ENCODE results near the gene CDT1. TPM values are rescaled to one million over a fixed set of nuclear protein-coding genes. Genes with fewer than 3 reads are reported as not detected.

The CDT1 gene
- polyA plus RNA-seq, 1 experiment = 2.4 TPM

DNA sequence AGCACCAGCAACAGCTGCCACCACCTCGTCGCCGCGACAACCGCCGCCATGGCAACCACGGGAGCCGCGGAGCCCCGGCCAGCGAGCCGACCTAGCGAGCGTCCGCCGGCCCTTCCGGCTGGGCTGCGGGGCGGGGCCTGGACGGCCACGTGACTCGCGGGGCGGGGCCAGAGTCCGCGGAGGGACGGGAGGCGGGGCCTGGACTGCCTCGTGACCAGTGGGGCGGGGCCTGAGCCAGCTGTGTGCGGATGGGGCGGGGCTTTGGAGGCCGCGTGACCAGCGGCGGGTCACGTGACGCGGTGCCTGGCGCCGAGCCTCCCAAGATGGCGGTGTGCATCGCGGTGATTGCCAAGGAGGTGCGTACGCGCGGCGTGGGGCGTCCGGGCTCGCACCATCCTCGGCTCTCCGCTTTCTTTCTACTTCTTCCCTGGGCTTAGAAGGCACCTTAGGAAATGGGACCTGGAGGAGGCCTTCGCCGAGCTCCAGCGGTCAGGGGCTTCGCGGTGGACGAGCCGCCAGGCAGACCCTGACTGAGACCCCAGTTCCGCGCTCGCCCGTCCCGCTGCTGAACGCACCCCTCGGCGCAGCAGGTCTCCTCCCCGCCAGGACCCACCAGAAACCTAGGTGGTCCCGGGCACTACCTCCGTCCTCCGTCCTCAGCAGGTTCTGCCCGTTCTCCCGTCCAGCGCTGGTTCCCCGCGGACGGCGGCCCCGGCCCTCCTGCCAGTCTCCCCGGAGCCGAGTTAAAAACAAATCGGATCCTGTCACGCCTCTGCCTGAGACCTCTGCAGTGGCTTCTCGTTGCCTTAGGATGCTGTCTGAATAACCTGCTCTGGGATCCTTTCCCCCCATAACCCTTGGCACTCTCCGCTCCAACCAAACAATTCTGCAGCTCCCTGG is 53.5 kb downstream of the CDT1 start, which contains the start of the genes GALNS and TRAPPC2L:
GALNS (minus strand) TSS at position 120 of the 900 bp plus-strand sequence; CDS start at position 50, 70 bp downstream.
TRAPPC2L (plus strand) TSS at position 300 of the 900 bp plus-strand sequence; CDS start at position 324, 24 bp downstream.
- peaks cover 11% of the 10 kb centered on the region for H3K36me3 ChIP-seq (ENCODE audit: control insufficient read depth, insufficient read depth, low read length)
- POLR2A ChIA-PET = no interaction called here
- DNase-seq (ENCODE audit: low read depth) = peak; percentile 46
- TF ChIP-seq CTCF (IDR thresholded peaks at IDR 0.05; ENCODE audit: insufficient read depth, low read depth, low read length) = no peak
- H3K27me3 ChIP-seq (ENCODE audit: control insufficient read depth, insufficient read depth, low read length) = no peaks in the 10 kb centered on the region
- CTCF ChIA-PET = interaction anchor here (0.6 to 2.6 kb wide), 18 partner anchors 9 to 311 kb away, joined by 3 to 12 read pairs (median 4); partner anchors contain the start of genes APRT and PABPN1L
- H3K4me3 ChIP-seq (ENCODE audit: low read depth, low read length) = peak within 1 kb of the TSS; percentile 96

GRCh38 chr16:88857728-88858339 is 54.2 kb downstream of the CDT1 start:
- TF ChIP-seq CTCF (IDR thresholded peaks at IDR 0.05; ENCODE audit: insufficient read depth, low read depth, low read length) = peak; percentile 91
- Histone ChIP-seq H3K36me3 (ENCODE audit: control insufficient read depth, insufficient read depth, low read length) (peaks cover 14% of the 10 kb centered on the region), H3K27me3 (ENCODE audit: control insufficient read depth, insufficient read depth, low read length) (no peaks in the 10 kb centered on the region), H3K4me3 (ENCODE audit: low read depth, low read length) (peak overlapping the region; percentile 96)
- DNase-seq (ENCODE audit: low read depth) = peak; percentile 11
- ChIA-PET POLR2A (no interaction called here), CTCF (interaction anchor here (0.6 to 2.6 kb wide), 20 partner anchors 8 to 310 kb away, joined by 3 to 12 read pairs (median 4); partner anchors contain the start of genes APRT and PABPN1L)

Other genes with a start within 250 kb of the CDT1 start
- gene ZC3H18, start 233.4 kb upstream of the CDT1 start, polyA plus RNA-seq (2011; rRNA removed) = 7.9 and 11.2 TPM in 2 replicates
- not detected in 2 replicates for gene IL17C, start 165.2 kb upstream of the CDT1 start, polyA plus RNA-seq (2011; rRNA removed)
- gene CYBA, start 152.7 kb upstream of the CDT1 start, polyA plus RNA-seq (2011; rRNA removed) = 120 and 187 TPM in 2 replicates
- 9.6 and 17.4 TPM in 2 replicates for gene MVD, start 140.7 kb upstream of the CDT1 start, polyA plus RNA-seq (2011; rRNA removed)
- gene SNAI3, start 117.3 kb upstream of the CDT1 start, polyA plus RNA-seq (2011; rRNA removed) = not detected in 2 replicates
- gene RNF166, start 97.4 kb upstream of the CDT1 start, polyA plus RNA-seq (2011; rRNA removed) = 7.8 and 11.9 TPM in 2 replicates
- 10.3 and 16.9 TPM in 2 replicates for gene CTU2, start 97.3 kb upstream of the CDT1 start, polyA plus RNA-seq (2011; rRNA removed)
- 58.1 and 139 TPM in 2 replicates for gene PIEZO1, start 18.6 kb upstream of the CDT1 start, polyA plus RNA-seq (2011; rRNA removed)
- 102 and 152 TPM in 2 replicates for gene APRT, start 8.1 kb downstream of the CDT1 start, polyA plus RNA-seq (2011; rRNA removed)
- gene GALNS, start 53.2 kb downstream of the CDT1 start, polyA plus RNA-seq (2011; rRNA removed) = 6.3 and 9.7 TPM in 2 replicates
- gene TRAPPC2L, start 53.3 kb downstream of the CDT1 start, polyA plus RNA-seq (2011; rRNA removed) = 84.8 and 116 TPM in 2 replicates
- gene PABPN1L, start 62.9 kb downstream of the CDT1 start, polyA plus RNA-seq (2011; rRNA removed) = not detected in 2 replicates
- gene CBFA2T3, start 173.4 kb downstream of the CDT1 start, polyA plus RNA-seq (2011; rRNA removed) = not detected in 2 replicates